Airway epithelial cell (primary cell): ENCODE measurements around the gene TSPYL1. TPM values are rescaled to one million over a fixed set of nuclear protein-coding genes. Genes with fewer than 3 reads are reported as not detected.

Experiments
- total RNA-seq: library from RNA; depleted of rRNA; stranded (reverse); fragments of >200 nt; gene quantifications from 2 replicates; pipeline ENCODE4 v1.2.3, GENCODE V29; 2015

TSPYL1 gene
- 74.5 and 89.2 TPM in 2 replicates for total RNA-seq

GRCh38 chr6:116279232-116280160, at the start of gene TSPYL1:
TSS of gene TSPYL1 (minus strand) at chr6:116279930. CDS start at chr6:116279830, 100 bp downstream.

GRCh38 chr6:116253505-116254296, 26.0 kb downstream of the TSPYL1 start, which contains the start of gene TSPYL4:
TSS of gene TSPYL4 (minus strand) at chr6:116254075. CDS start at chr6:116254008, 67 bp downstream.

Other genes starting within 250 kb of the TSPYL1 start
- 2.7 and 3.7 TPM in 2 replicates for gene FRK, start 219.0 kb downstream of the TSPYL1 start, total RNA-seq
- gene NT5DC1, start 179.1 kb downstream of the TSPYL1 start, total RNA-seq, result 5.9 and 7.9 TPM in 2 replicates
- gene COL10A1, start 153.8 kb downstream of the TSPYL1 start, total RNA-seq, result 0.14 TPM in 1 of 2 replicates, not detected in the other
- gene TSPYL4, start 25.9 kb downstream of the TSPYL1 start, total RNA-seq, result 5.3 and 7.1 TPM in 2 replicates
- gene DSE, start 91.0 kb upstream of the TSPYL1 start, total RNA-seq, result 51.7 and 60.5 TPM in 2 replicates
- 2.4 and 3.1 TPM in 2 replicates for gene CALHM6, start 181.4 kb upstream of the TSPYL1 start, total RNA-seq
- under 0.01 and 0.07 TPM in 2 replicates for gene CALHM5, start 231.7 kb upstream of the TSPYL1 start, total RNA-seq